IPS-15b (cell line): ENCODE data around the gene LRMDA.

ENCODE experiments used
- H3K27me3 ChIP-seq: one replicate; pipeline ENCODE4 v1.6.1; 2013; ENCODE audit warnings: low read length; ENCODE audit not compliant: control insufficient read depth, insufficient read depth
- H3K36me3 ChIP-seq: one replicate; pipeline ENCODE4 v1.6.1; 2013; ENCODE audit warnings: low read length; ENCODE audit not compliant: control insufficient read depth, insufficient read depth
- H3K4me1 ChIP-seq: one replicate; pipeline ENCODE4 v1.6.1; 2013; ENCODE audit warnings: mild to moderate bottlenecking, low read length; ENCODE audit not compliant: control insufficient read depth, insufficient read depth
- H3K4me3 ChIP-seq: one replicate; pipeline ENCODE4 v1.5.1; 2013; ENCODE audit warnings: low read depth, low read length
- H3K9ac ChIP-seq: one replicate; pipeline ENCODE4 v1.6.1; 2013; ENCODE audit warnings: low read depth, mild to moderate bottlenecking, low read length
- H3K9me3 ChIP-seq: one replicate; pipeline ENCODE4 v1.6.1; 2013; ENCODE audit warnings: mild to moderate bottlenecking, low read length; ENCODE audit not compliant: control insufficient read depth, insufficient read depth

LRMDA gene

GRCh38 chr10:75606203-75606779 lies 174.9 kb downstream of the LRMDA start:
- Histone ChIP-seq H3K9me3 (no peaks in the 10 kb centered on the region), H3K4me3 (no peak overlapping the region), H3K27me3 (peaks cover 2% of the 10 kb centered on the region), H3K4me1 (peaks cover 8% of the 10 kb centered on the region), H3K9ac (no peak overlapping the region), H3K36me3 (no peaks in the 10 kb centered on the region)

DNA sequence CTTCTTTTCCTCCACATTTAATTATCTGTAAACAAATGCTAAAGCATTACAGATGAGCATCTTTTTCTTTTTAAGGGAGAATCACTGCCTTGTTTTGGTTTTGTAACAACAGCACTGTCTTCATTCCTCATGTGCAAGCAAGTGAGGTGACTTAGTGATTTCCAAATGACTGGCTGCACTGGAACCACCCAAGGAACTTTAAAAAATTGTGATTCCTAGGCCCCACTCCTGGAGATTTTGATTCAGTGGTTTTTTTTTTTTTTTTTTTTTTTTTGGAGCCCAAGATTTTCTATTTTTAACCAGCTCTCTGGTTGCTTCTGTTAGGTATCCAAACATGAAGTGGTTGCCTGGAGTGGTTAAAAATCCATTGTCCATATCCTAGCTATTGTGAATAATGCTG lies 176.2 kb downstream of the LRMDA start:
- peaks cover 3% of the 10 kb centered on the region for H3K4me1 ChIP-seq
- no peaks in the 10 kb centered on the region for H3K9me3 ChIP-seq
- peaks cover 2% of the 10 kb centered on the region for H3K27me3 ChIP-seq

GRCh38 chr10:75610183-75610582 lies 178.8 kb downstream of the LRMDA start:
- H3K4me3 ChIP-seq: no peak overlapping the region
- H3K27me3 ChIP-seq: peaks cover 2% of the 10 kb centered on the region
- H3K36me3 ChIP-seq: no peaks in the 10 kb centered on the region
- peaks cover 3% of the 10 kb centered on the region for H3K4me1 ChIP-seq
- no peak overlapping the region for H3K9ac ChIP-seq
- H3K9me3 ChIP-seq: no peaks in the 10 kb centered on the region

More for the DNA sequence above, 176.2 kb downstream of the LRMDA start:
- H3K9ac ChIP-seq: no peak overlapping the region
- no peaks in the 10 kb centered on the region for H3K36me3 ChIP-seq
- H3K4me3 ChIP-seq: no peak overlapping the region

GRCh38 chr10:75611172-75611992 lies 180.0 kb downstream of the LRMDA start:
- Histone ChIP-seq H3K4me3 (no peak overlapping the region), H3K9me3 (no peaks in the 10 kb centered on the region), H3K27me3 (peaks cover 2% of the 10 kb centered on the region), H3K36me3 (no peaks in the 10 kb centered on the region), H3K9ac (no peak overlapping the region), H3K4me1 (peaks cover 3% of the 10 kb centered on the region)

DNA sequence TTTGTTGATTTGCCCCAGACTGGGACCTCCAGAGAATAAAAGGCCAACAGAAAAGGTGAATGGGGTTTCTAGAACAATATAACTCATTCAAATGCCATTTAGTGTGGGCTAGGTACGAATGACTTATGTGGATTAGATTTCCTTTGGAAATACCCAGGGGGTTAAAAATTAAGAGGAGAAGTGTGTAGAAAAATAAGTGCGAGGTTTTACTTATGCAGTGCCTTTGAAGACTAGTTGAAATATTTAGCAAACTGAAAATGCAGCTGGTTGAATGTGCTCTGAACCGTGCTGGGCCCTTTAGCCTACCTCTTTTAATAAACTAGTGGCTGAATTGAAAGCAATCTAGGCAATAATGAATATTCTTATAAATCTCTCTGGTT lies 180.6 kb downstream of the LRMDA start:
- Histone ChIP-seq H3K9ac (no peak overlapping the region), H3K4me1 (peaks cover 3% of the 10 kb centered on the region), H3K4me3 (no peak overlapping the region), H3K9me3 (no peaks in the 10 kb centered on the region), H3K36me3 (no peaks in the 10 kb centered on the region), H3K27me3 (peaks cover 2% of the 10 kb centered on the region)

DNA sequence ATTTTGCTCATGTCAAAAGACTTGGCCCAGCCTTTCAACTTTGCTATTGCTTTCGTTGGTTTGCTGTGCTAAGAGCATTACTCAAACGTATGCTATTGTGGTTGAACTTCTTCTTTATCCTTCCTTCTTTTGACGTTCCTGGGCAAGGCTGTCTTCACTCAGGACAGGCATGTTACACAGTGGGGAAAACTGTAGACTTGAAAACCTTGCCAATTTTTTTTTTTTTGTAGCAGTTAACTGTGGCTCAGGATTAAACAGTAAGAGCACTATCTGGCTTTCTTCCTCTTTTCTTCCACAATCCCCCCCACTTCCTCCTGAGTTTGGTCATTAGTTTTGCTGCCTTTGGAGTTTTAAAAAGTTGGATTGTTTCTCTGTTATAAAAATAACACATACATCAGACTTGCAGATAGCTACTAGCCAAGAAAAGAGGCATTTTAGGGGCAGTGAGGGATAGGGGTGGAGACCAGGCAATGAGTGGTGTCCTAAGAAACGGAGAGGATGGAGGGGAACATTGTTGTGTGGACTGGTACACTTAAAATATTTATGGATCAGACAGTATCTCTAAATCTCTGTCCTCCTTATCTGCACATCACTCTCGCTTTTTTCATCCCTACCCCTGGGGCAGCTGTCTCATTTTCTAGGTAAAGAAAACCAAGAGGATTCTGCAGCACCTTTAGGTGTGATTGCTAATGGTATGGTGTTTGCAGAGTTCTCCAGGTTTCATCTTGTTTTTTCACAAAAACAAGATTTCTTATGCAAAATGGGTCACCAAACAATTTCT lies 181.7 kb downstream of the LRMDA start:
- H3K9me3 ChIP-seq: no peaks in the 10 kb centered on the region

DNA sequence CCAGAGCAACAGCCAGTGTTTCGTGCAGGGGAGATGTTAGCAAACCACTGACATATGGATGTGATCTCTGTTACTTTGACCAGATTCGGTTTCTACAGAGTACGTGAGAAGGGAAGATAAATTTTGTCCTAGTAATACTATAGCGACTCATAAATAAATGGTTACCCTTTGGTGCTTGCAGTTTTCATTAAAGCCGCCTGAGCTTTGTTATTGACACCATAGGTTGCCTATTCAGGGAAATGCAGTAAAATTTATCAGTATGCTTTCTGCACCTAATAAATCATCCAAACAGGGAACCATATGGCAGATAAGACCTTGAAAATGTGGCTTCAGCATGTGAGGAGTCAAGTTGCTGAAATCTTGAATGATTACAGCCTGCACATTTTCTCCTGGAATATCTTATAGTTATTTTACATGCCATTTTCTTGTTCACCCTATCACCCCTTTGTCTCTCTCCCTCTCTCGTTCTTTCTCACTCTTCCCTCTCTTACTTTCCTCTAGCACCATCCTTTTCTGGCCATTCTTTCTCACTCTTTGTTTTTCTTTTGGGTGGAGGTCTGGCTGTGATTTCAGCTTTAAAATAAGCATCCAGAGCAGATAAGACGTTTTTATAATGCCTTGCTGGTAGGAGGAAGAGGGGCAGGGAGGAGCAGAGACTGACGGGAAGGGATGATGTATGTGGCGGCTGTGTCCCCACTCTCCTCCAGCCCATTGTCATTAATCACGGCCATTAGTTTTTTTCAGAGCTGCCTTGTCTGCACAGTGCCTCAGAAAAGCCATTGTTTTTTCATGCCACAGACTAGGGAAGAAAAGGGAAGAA lies 182.5 kb downstream of the LRMDA start:
- H3K27me3 ChIP-seq: peaks cover 2% of the 10 kb centered on the region
- H3K9ac ChIP-seq: no peak overlapping the region
- peaks cover 3% of the 10 kb centered on the region for H3K4me1 ChIP-seq
- H3K4me3 ChIP-seq: no peak overlapping the region
- no peaks in the 10 kb centered on the region for H3K36me3 ChIP-seq
- H3K9me3 ChIP-seq: no peaks in the 10 kb centered on the region

More for the DNA sequence above, 181.7 kb downstream of the LRMDA start:
- H3K4me3 ChIP-seq: no peak overlapping the region
- H3K9ac ChIP-seq: no peak overlapping the region
- H3K4me1 ChIP-seq: peaks cover 3% of the 10 kb centered on the region
- H3K27me3 ChIP-seq: peaks cover 2% of the 10 kb centered on the region
- H3K36me3 ChIP-seq: no peaks in the 10 kb centered on the region

GRCh38 chr10:75616076-75616475 lies 184.7 kb downstream of the LRMDA start:
- Histone ChIP-seq H3K9me3 (no peaks in the 10 kb centered on the region), H3K4me3 (no peak overlapping the region), H3K4me1 (peaks cover 3% of the 10 kb centered on the region), H3K27me3 (peaks cover 2% of the 10 kb centered on the region), H3K36me3 (no peaks in the 10 kb centered on the region), H3K9ac (no peak overlapping the region)

GRCh38 chr10:75616874-75617478 lies 185.6 kb downstream of the LRMDA start:
- Histone ChIP-seq H3K36me3 (no peaks in the 10 kb centered on the region), H3K27me3 (peaks cover 2% of the 10 kb centered on the region), H3K4me1 (no peaks in the 10 kb centered on the region), H3K4me3 (no peak overlapping the region), H3K9me3 (no peaks in the 10 kb centered on the region), H3K9ac (no peak overlapping the region)

DNA sequence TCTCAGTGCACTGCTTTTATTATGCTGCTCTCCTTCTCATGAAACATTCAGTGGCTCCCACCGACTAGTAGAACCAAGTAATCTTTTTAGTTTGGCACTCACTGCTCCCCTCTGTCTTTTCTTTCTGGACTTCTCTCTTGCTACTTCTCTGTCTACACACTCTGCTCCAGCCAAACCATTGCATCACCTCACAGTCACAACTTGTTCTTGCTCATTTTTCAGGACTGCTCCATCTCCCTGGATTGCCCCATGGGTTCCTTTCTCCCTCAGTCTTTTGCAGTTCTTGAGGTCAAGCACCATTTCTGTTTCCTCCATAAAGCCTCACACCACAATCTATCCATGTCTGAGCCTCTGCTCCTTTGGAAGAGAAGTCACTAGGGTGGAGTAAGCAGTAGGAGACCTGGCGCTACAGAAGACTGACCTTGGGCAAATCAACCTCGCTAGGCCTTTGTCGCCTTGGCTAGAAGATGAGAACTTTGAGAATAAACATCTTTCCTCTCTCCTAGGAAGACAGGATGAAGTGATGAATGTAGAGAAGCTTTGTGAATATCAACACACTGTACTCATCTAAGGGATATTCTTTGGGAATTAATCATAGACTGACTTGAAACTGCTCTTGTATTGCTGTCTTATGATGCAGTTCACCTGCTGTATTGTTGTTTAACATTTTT lies 186.2 kb downstream of the LRMDA start:
- Histone ChIP-seq H3K9me3 (no peaks in the 10 kb centered on the region), H3K36me3 (no peaks in the 10 kb centered on the region), H3K4me3 (no peak overlapping the region), H3K9ac (no peak overlapping the region), H3K4me1 (no peaks in the 10 kb centered on the region), H3K27me3 (peaks cover 2% of the 10 kb centered on the region)
